HepG2 (cell line): ENCODE data around the gene GSTA5. TPM values are rescaled to one million over a fixed set of nuclear protein-coding genes. Genes with fewer than 3 reads are reported as not detected.

Experiments used
- ATAC-seq: fragments of 200-7000 bp; cut with Tn5 transposase; 3 replicates; pipeline ENCODE4 v1.9.1; 2020; ENCODE audit warnings: mild to moderate bottlenecking, moderate library complexity
- BruUV-seq: library from RNA; stranded (reverse); fragments of 400-500 nt; replicated peaks from 2 replicates; lab custom pipeline; 2021; lab: Mats Ljungman, UMichigan
- CTCF ChIA-PET: fragments of 300-600 bp; formaldehyde crosslinking; extraction: SDS; loops from one replicate; lab custom pipeline; 2021; ENCODE audit warnings: low total read pairs, inconsistent platforms, low intra/inter-chr PET ratio; lab: Yijun Ruan, JAX
- POLR2A ChIA-PET: fragments of 350-600 bp; sonication (Branson Sonifier 250); formaldehyde crosslinking; loops from one replicate; lab custom pipeline; 2020; ENCODE audit warnings: antibody characterized with exemption, inconsistent platforms; lab: Yijun Ruan, JAX
- DNase-seq: peaks from one replicate; pipeline ENCODE4 v3.0.0-alpha.2; 2015; ENCODE audit warnings: low spot score
- FAIRE-seq: peaks from 3 replicates; lab custom pipeline; 2011; peaks lifted over from hg19 to GRCh38; lab: Jason Lieb, UNC
- H2AFZ ChIP-seq: one replicate; pipeline ENCODE4 v1.6.1; 2011; ENCODE audit warnings: low read length, inconsistent platforms
- H3K27ac ChIP-seq: fragments of 300-600 bp; 3 replicates; pipeline ENCODE4 v1.8.0; 2011; ENCODE audit warnings: mixed run types, mild to moderate bottlenecking, mixed read lengths, low read length, inconsistent platforms; ENCODE audit not compliant: insufficient read depth; ENCODE audit errors: extremely low read length
- H3K27me3 ChIP-seq, 2 experiments: fragments of 200-600 bp in 1 of 2; 2 replicates in 1 of 2; 3 replicates in 1 of 2; pipeline versions ENCODE4 v1.6.0 to v1.8.0; 2011; ENCODE audit warnings: low read length in 2 of 2, mild to moderate bottlenecking in 2 of 2, moderate library complexity in 2 of 2, inconsistent platforms in 1 of 2; ENCODE audit not compliant: insufficient read depth in 2 of 2, control insufficient read depth in 1 of 2
- H3K36me3 ChIP-seq, 2 experiments: fragments of 200-600 bp in 1 of 2; replicated peaks in 1 of 2; 2 replicates in 1 of 2; 3 replicates in 1 of 2; pipeline versions ENCODE4 v1.5.1 to v1.8.0; 2011; ENCODE audit warnings: low read length in 2 of 2, inconsistent platforms in 1 of 2; ENCODE audit not compliant: insufficient read depth in 2 of 2, control insufficient read depth in 1 of 2
- H3K4me1 ChIP-seq: 2 replicates; pipeline ENCODE4 v1.5.1; 2012; ENCODE audit warnings: low read length, inconsistent platforms; ENCODE audit not compliant: insufficient read depth
- H3K4me2 ChIP-seq: 2 replicates; pipeline ENCODE4 v1.6.0; 2011; ENCODE audit warnings: low read depth, low read length, inconsistent platforms
- H3K4me3 ChIP-seq, 3 experiments: fragments of 200-600 bp in 1 of 3; sonication (generic), shearing (Covaris generic) in 1 of 3; replicated peaks in 1 of 3; 2 replicates each; pipeline ENCODE4 v1.5.1; 2011 to 2016; ENCODE audit warnings: low read length in 3 of 3, inconsistent platforms in 2 of 3, low read depth in 2 of 3, mild to moderate bottlenecking in 2 of 3, control low read depth in 1 of 3, mixed read lengths in 1 of 3; ENCODE audit not compliant: insufficient read depth in 1 of 3
- H3K79me2 ChIP-seq: one replicate; pipeline ENCODE4 v1.6.1; 2011; ENCODE audit warnings: low read length, inconsistent platforms; ENCODE audit not compliant: insufficient read depth
- H3K9ac ChIP-seq: 2 replicates; pipeline ENCODE4 v1.6.0; 2011; ENCODE audit warnings: mild to moderate bottlenecking, low read depth, low read length, inconsistent platforms; ENCODE audit not compliant: insufficient read depth
- H3K9me3 ChIP-seq: 2 replicates; pipeline ENCODE4 v1.5.1; 2012; ENCODE audit warnings: mild to moderate bottlenecking, low read length
- H4K20me1 ChIP-seq: 2 replicates; pipeline ENCODE4 v1.6.0; 2011; ENCODE audit warnings: inconsistent platforms, mild to moderate bottlenecking, low read length, moderate library complexity; ENCODE audit not compliant: insufficient read depth
- ATM ChIP-seq: fragments of 450-650 bp; IDR thresholded peaks from 2 replicates; pipeline ENCODE4 v1.7.1; 2017; ENCODE audit warnings: mild to moderate bottlenecking, borderline replicate concordance
- ESRRA ChIP-seq: sonication (generic); formaldehyde crosslinking; IDR thresholded peaks from 2 replicates; pipeline ENCODE4 v1.5.1; 2020; ENCODE audit warnings: mild to moderate bottlenecking, low read depth, missing genetic modification reagents
- HMGA1 ChIP-seq: sonication (generic); formaldehyde crosslinking; conservative IDR thresholded peaks from 2 replicates; pipeline ENCODE4 v1.4.0; 2020; ENCODE audit warnings: missing genetic modification reagents
- NFATC3 ChIP-seq: sonication (generic); formaldehyde crosslinking; IDR thresholded peaks from 2 replicates; pipeline ENCODE4 v1.5.1; 2020; ENCODE audit warnings: mild to moderate bottlenecking, missing genetic modification reagents
- POGZ ChIP-seq: sonication (generic); formaldehyde crosslinking; IDR thresholded peaks from 2 replicates; pipeline ENCODE4 v1.4.0; 2020; ENCODE audit warnings: mild to moderate bottlenecking, missing genetic modification reagents
- RXRB ChIP-seq: IDR thresholded peaks from 2 replicates; pipeline ENCODE4 v1.6.1; 2016; ENCODE audit warnings: borderline replicate concordance, missing genetic modification reagents, missing compliant biosample characterization
- SRSF9 ChIP-seq: fragments of 200-400 bp; formaldehyde crosslinking; IDR thresholded peaks from 2 replicates; pipeline ENCODE4 v1.6.1; 2018; ENCODE audit warnings: borderline replicate concordance, mild to moderate bottlenecking, low read depth, low read length; ENCODE audit not compliant: insufficient read depth, poor library complexity, severe bottlenecking
- ZFP1 ChIP-seq: IDR thresholded peaks from 2 replicates; pipeline ENCODE4 v1.6.1; 2016
- ZNF441 ChIP-seq: sonication (generic); formaldehyde crosslinking; IDR thresholded peaks from 2 replicates; pipeline ENCODE4 v1.7.0; 2021; ENCODE audit warnings: missing genetic modification reagents, borderline replicate concordance
- ZSCAN30 ChIP-seq: sonication (generic); formaldehyde crosslinking; IDR thresholded peaks from 2 replicates; pipeline ENCODE4 v1.5.0; 2020; ENCODE audit warnings: mild to moderate bottlenecking, missing genetic modification reagents
- WGBS: methylation state at CpG from one replicate; pipeline ENCODE4 v1.1.6; 2017; ENCODE audit warnings: low lambda C conversion rate; 5-methylcytosine and 5-hydroxymethylcytosine counted together
- in situ Hi-C: cut with HindIII; loops from 2 replicates; pipeline ENCODE4 v1.10.0; 2017; ENCODE audit warnings: low pct_unique_long_range_greater_than_20kb; ENCODE audit not compliant: extremely low pct_ligation_motif_present
- intact Hi-C: fragments of 100-400 bp; cut with micrococcal nuclease; formaldehyde crosslinking; loops from one replicate; pipeline ENCODE4 v1.10.0; 2022; ENCODE audit not compliant: unreplicated experiment
- polyA plus RNA-seq, 8 experiments: library from polyadenylated mRNA; depleted of rRNA in 3 of 8; stranded (reverse) in 7 of 8; unstranded in 1 of 8; fragments of >200 nt; fragmentation: Illumina TruSeq in 4 of 8; extraction: Trizol in 4 of 8; gene quantifications; 2 replicates each; pipeline versions ENCODE4 v1.2.1 to v1.2.3, GENCODE V29; 2011 to 2016; ENCODE audit warnings: low read depth in 4 of 8, missing spikeins in 1 of 8, mixed read lengths in 1 of 8; ENCODE audit not compliant: insufficient read depth in 1 of 8
- total RNA-seq, 5 experiments: library from RNA; depleted of rRNA; stranded (reverse); fragments of >200 nt; fragmentation: Illumina TruSeq; extraction: Trizol; gene quantifications; 2 replicates each; pipeline ENCODE4 v1.2.3, GENCODE V29; 2016; ENCODE audit warnings: low read depth in 1 of 5
- TF ChIP-seq, protein P1 (sequence below): sonication (generic); formaldehyde crosslinking; conservative IDR thresholded peaks from 2 replicates; pipeline ENCODE4 v1.4.0; 2020; ENCODE audit warnings: mild to moderate bottlenecking, missing genetic modification reagents, moderate library complexity
- TF ChIP-seq, protein P2 (sequence below): sonication (generic); formaldehyde crosslinking; IDR thresholded peaks from 2 replicates; pipeline ENCODE4 v1.4.0; 2020; ENCODE audit warnings: mild to moderate bottlenecking, missing genetic modification reagents
- TF ChIP-seq, protein P3 (sequence below): sonication (generic); formaldehyde crosslinking; IDR thresholded peaks from 2 replicates; pipeline ENCODE4 v1.9.0; 2021; ENCODE audit warnings: missing genetic modification reagents, borderline replicate concordance

GSTA5 gene
- total and polyA plus RNA-seq, 2 of the 13 experiments (the other 11 are each of a cell fraction or from before 2014, with no cell fraction given), result not detected

DNA sequence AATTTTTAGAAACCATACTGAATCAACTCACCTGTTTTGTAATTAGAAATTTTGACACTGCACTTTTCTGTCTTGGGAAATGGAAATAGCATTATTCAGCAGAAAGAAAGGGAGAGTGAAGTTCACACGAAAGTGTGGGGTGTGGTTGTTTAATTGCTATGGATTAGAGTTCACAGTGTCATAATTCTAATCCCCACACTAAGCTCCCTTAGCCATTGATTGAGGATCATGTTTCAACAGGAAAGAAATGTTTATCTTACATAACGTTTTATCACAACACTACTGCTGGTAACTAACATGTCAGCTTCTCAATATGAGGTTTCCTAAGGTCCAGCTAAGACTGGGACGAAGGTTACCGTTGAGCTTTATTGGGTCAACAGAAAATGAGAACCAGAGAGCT, 31.4 kb upstream of the GSTA5 start (continued):
- TF ChIP-seq, protein P1, sequence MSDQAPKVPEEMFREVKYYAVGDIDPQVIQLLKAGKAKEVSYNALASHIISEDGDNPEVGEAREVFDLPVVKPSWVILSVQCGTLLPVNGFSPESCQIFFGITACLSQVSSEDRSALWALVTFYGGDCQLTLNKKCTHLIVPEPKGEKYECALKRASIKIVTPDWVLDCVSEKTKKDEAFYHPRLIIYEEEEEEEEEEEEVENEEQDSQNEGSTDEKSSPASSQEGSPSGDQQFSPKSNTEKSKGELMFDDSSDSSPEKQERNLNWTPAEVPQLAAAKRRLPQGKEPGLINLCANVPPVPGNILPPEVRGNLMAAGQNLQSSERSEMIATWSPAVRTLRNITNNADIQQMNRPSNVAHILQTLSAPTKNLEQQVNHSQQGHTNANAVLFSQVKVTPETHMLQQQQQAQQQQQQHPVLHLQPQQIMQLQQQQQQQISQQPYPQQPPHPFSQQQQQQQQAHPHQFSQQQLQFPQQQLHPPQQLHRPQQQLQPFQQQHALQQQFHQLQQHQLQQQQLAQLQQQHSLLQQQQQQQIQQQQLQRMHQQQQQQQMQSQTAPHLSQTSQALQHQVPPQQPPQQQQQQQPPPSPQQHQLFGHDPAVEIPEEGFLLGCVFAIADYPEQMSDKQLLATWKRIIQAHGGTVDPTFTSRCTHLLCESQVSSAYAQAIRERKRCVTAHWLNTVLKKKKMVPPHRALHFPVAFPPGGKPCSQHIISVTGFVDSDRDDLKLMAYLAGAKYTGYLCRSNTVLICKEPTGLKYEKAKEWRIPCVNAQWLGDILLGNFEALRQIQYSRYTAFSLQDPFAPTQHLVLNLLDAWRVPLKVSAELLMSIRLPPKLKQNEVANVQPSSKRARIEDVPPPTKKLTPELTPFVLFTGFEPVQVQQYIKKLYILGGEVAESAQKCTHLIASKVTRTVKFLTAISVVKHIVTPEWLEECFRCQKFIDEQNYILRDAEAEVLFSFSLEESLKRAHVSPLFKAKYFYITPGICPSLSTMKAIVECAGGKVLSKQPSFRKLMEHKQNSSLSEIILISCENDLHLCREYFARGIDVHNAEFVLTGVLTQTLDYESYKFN, result 0 out of 2 replicates have a peak, but pooled peaks have one; percentile 20
- TF ChIP-seq POGZ (CRISPR knock-in tag), result no peak
- no peak for TF ChIP-seq HMGA1
- peak; percentile 43; the same call in 1 of the 2 replicates for TF ChIP-seq RXRB (CRISPR knock-in tag)

DNA sequence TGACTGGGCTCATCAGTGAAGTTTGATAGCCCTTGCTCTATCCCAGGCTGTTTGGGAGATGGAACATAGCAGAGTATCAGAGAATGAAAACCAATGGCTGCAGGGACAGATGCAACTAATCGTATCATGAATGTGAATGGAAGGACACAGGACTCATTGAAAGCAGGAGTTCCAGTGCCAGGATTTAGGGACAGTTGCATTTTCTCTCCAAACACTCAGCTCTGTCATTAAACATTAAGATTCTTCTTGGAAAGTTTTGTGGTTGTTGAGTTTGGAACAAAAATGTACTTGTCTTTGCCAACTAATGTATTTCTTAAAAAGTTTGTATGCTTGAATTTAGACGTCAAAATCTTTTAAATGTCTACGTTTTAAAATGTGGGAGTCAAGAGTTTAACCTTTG, 31.0 kb upstream of the GSTA5 start:
- Histone ChIP-seq H3K4me1 (peaks cover 13% of the 10 kb centered on the region), H3K4me3 (no peak overlapping the region), H3K9ac (no peak overlapping the region), H3K27me3 (no peaks in the 10 kb centered on the region), H3K79me2 (no peaks in the 10 kb centered on the region), H4K20me1 (no peaks in the 10 kb centered on the region), H2AFZ (no peak overlapping the region), H3K9me3 (no peaks in the 10 kb centered on the region), H3K27ac (no peak overlapping the region), H3K4me2 (no peak overlapping the region), H3K36me3 (no peaks in the 10 kb centered on the region)
- ChIA-PET CTCF (no interaction called here), POLR2A (no interaction called here)
- in situ Hi-C loops, result no loop called here
- no peak for FAIRE-seq
- ATAC-seq, result no peak
- BruUV-seq, result no TSS peak
- intact Hi-C loops, result no loop called here
- no peak for DNase-seq
- WGBS, result 70% methylated on average over 3 of the region's 3 CpGs
- TF ChIP-seq, protein P2, sequence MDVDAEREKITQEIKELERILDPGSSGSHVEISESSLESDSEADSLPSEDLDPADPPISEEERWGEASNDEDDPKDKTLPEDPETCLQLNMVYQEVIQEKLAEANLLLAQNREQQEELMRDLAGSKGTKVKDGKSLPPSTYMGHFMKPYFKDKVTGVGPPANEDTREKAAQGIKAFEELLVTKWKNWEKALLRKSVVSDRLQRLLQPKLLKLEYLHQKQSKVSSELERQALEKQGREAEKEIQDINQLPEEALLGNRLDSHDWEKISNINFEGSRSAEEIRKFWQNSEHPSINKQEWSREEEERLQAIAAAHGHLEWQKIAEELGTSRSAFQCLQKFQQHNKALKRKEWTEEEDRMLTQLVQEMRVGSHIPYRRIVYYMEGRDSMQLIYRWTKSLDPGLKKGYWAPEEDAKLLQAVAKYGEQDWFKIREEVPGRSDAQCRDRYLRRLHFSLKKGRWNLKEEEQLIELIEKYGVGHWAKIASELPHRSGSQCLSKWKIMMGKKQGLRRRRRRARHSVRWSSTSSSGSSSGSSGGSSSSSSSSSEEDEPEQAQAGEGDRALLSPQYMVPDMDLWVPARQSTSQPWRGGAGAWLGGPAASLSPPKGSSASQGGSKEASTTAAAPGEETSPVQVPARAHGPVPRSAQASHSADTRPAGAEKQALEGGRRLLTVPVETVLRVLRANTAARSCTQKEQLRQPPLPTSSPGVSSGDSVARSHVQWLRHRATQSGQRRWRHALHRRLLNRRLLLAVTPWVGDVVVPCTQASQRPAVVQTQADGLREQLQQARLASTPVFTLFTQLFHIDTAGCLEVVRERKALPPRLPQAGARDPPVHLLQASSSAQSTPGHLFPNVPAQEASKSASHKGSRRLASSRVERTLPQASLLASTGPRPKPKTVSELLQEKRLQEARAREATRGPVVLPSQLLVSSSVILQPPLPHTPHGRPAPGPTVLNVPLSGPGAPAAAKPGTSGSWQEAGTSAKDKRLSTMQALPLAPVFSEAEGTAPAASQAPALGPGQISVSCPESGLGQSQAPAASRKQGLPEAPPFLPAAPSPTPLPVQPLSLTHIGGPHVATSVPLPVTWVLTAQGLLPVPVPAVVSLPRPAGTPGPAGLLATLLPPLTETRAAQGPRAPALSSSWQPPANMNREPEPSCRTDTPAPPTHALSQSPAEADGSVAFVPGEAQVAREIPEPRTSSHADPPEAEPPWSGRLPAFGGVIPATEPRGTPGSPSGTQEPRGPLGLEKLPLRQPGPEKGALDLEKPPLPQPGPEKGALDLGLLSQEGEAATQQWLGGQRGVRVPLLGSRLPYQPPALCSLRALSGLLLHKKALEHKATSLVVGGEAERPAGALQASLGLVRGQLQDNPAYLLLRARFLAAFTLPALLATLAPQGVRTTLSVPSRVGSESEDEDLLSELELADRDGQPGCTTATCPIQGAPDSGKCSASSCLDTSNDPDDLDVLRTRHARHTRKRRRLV (CRISPR knock-in tag), result no peak
- TF ChIP-seq NFATC3 (no peak), ZFP1 (no peak), SRSF9 (no peak), ESRRA (no peak), ZSCAN30 (CRISPR knock-in tag) (no peak), ATM (no peak), ZNF441 (CRISPR knock-in tag) (no peak)
- TF ChIP-seq, protein P3, sequence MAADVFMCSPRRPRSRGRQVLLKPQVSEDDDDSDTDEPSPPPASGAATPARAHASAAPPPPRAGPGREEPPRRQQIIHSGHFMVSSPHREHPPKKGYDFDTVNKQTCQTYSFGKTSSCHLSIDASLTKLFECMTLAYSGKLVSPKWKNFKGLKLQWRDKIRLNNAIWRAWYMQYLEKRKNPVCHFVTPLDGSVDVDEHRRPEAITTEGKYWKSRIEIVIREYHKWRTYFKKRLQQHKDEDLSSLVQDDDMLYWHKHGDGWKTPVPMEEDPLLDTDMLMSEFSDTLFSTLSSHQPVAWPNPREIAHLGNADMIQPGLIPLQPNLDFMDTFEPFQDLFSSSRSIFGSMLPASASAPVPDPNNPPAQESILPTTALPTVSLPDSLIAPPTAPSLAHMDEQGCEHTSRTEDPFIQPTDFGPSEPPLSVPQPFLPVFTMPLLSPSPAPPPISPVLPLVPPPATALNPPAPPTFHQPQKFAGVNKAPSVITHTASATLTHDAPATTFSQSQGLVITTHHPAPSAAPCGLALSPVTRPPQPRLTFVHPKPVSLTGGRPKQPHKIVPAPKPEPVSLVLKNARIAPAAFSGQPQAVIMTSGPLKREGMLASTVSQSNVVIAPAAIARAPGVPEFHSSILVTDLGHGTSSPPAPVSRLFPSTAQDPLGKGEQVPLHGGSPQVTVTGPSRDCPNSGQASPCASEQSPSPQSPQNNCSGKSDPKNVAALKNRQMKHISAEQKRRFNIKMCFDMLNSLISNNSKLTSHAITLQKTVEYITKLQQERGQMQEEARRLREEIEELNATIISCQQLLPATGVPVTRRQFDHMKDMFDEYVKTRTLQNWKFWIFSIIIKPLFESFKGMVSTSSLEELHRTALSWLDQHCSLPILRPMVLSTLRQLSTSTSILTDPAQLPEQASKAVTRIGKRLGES (CRISPR knock-in tag), result no peak
